Measurements from ENCODE around the gene DSPP.

Gene DSPP

DNA sequence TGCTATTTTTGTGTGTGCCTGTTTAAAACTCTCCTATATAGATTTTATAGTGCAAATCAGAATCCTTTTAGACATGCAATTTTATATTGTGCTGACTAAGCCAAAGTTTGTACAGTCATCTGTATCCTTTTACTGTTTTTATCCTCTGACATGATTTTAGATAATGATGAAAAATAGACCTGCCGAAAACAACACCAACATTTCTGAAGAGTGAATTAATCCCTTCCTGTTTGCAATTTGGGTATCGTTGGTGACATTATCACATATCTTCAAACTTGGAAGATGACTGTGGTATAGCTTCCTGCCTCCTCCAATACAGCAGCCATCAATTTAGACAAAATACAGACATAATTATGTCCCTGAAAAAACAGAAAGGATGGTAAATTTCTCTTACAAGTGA is 28.9 kb upstream of the DSPP start:
- no peaks in the 10 kb centered on the region for H3K36me3 ChIP-seq (ENCODE audit: control insufficient read depth, low read length)
- no peaks in the 10 kb centered on the region for H3K4me1 ChIP-seq (ENCODE audit: control insufficient read depth, low read length)
- H3K4me2 ChIP-seq (ENCODE audit: low read length), result no peak overlapping the region
- no peak overlapping the region for H3K27ac ChIP-seq (ENCODE audit: low read depth, low read length)
- H3K79me2 ChIP-seq (ENCODE audit: control insufficient read depth, low read length), result no peaks in the 10 kb centered on the region
- H3F3A ChIP-seq (ENCODE audit: control insufficient read depth, insufficient read depth), result no peaks in the 10 kb centered on the region
- H4K20me1 ChIP-seq (ENCODE audit: control insufficient read depth, insufficient read depth, low read depth, low read length), result no peaks in the 10 kb centered on the region
- H3K4me3 ChIP-seq (ENCODE audit: low read length), result no peak overlapping the region
- H3K27me3 ChIP-seq (ENCODE audit: control insufficient read depth, low read length), result no peaks in the 10 kb centered on the region
- H3K9me3 ChIP-seq (ENCODE audit: control insufficient read depth, insufficient read depth, low read length), result no peaks in the 10 kb centered on the region
- H3K9me2 ChIP-seq (replicated peaks; ENCODE audit: control insufficient read depth, low read length), result no peaks in the 10 kb centered on the region
- TF ChIP-seq EZH2phosphoT487 (IDR thresholded peaks at IDR 0.05; ENCODE audit: borderline replicate concordance, low read length) (no peak), CTCF (IDR thresholded peaks at IDR 0.05; ENCODE audit: low read depth, low read length, poor library complexity, severe bottlenecking) (no peak)

GRCh38 chr4:87580057-87580456 is 28.3 kb upstream of the DSPP start:
- H3K9me3 ChIP-seq (ENCODE audit: control insufficient read depth, insufficient read depth, low read length), result no peaks in the 10 kb centered on the region
- no peaks in the 10 kb centered on the region for H3F3A ChIP-seq (ENCODE audit: control insufficient read depth, insufficient read depth)
- H3K27ac ChIP-seq (ENCODE audit: low read depth, low read length), result no peak overlapping the region
- H4K20me1 ChIP-seq (ENCODE audit: control insufficient read depth, insufficient read depth, low read depth, low read length), result no peaks in the 10 kb centered on the region
- H3K27me3 ChIP-seq (ENCODE audit: control insufficient read depth, low read length), result no peaks in the 10 kb centered on the region
- no peaks in the 10 kb centered on the region for H3K4me1 ChIP-seq (ENCODE audit: control insufficient read depth, low read length)
- H3K4me3 ChIP-seq (ENCODE audit: low read length), result no peak overlapping the region
- H3K79me2 ChIP-seq (ENCODE audit: control insufficient read depth, low read length), result no peaks in the 10 kb centered on the region
- TF ChIP-seq EZH2phosphoT487 (IDR thresholded peaks at IDR 0.05; ENCODE audit: borderline replicate concordance, low read length) (no peak), CTCF (IDR thresholded peaks at IDR 0.05; ENCODE audit: low read depth, low read length, poor library complexity, severe bottlenecking) (no peak)
- H3K9me2 ChIP-seq (replicated peaks; ENCODE audit: control insufficient read depth, low read length), result no peaks in the 10 kb centered on the region
- no peaks in the 10 kb centered on the region for H3K36me3 ChIP-seq (ENCODE audit: control insufficient read depth, low read length)
- no peak overlapping the region for H3K4me2 ChIP-seq (ENCODE audit: low read length)

- TF ChIP-seq EZH2phosphoT487 (IDR thresholded peaks at IDR 0.05; ENCODE audit: borderline replicate concordance, low read length) (no peak), CTCF (IDR thresholded peaks at IDR 0.05; ENCODE audit: low read depth, low read length, poor library complexity, severe bottlenecking) (no peak)
- H3K27me3 ChIP-seq (ENCODE audit: control insufficient read depth, low read length), result no peaks in the 10 kb centered on the region
- H3K27ac ChIP-seq (ENCODE audit: low read depth, low read length), result no peak overlapping the region
- no peaks in the 10 kb centered on the region for H3K36me3 ChIP-seq (ENCODE audit: control insufficient read depth, low read length)
- no peaks in the 10 kb centered on the region for H3K79me2 ChIP-seq (ENCODE audit: control insufficient read depth, low read length)
- no peaks in the 10 kb centered on the region for H4K20me1 ChIP-seq (ENCODE audit: control insufficient read depth, insufficient read depth, low read depth, low read length)
- H3F3A ChIP-seq (ENCODE audit: control insufficient read depth, insufficient read depth), result no peaks in the 10 kb centered on the region
- H3K4me1 ChIP-seq (ENCODE audit: control insufficient read depth, low read length), result no peaks in the 10 kb centered on the region
- H3K4me3 ChIP-seq (ENCODE audit: low read length), result no peak overlapping the region
- H3K9me3 ChIP-seq (ENCODE audit: control insufficient read depth, insufficient read depth, low read length), result no peaks in the 10 kb centered on the region
- no peak overlapping the region for H3K4me2 ChIP-seq (ENCODE audit: low read length)
- no peaks in the 10 kb centered on the region for H3K9me2 ChIP-seq (replicated peaks; ENCODE audit: control insufficient read depth, low read length)
Measured at GRCh38 chr4:87584222-87584908, 24.0 kb upstream of the DSPP start.

Data from DOHH2 (cell line).